GM08714 (cell line): ENCODE results near the gene CATSPERB.
"Not testable (repeated sequence)": the region's sequence is repeated elsewhere in the genome, so short reads cannot be mapped to it uniquely, and the experiment has no call there.

Source experiments
- H3K4me3 ChIP-seq: fragments of 200-500 bp; sonication (Bioruptor generic); 2 replicates; pipeline ENCODE4 v1.5.1; 2014; ENCODE audit warnings: mild to moderate bottlenecking, low read length, inconsistent platforms
- ZNF274 ChIP-seq: IDR thresholded peaks from 2 replicates; pipeline ENCODE4 v1.6.1; 2012; ENCODE audit warnings: mild to moderate bottlenecking, low read depth, low read length

Gene CATSPERB

GRCh38 chr14:91586410-91586809 is 145.5 kb downstream of the CATSPERB start:
- no peak overlapping the region for H3K4me3 ChIP-seq
- no peak for TF ChIP-seq ZNF274

GRCh38 chr14:91585856-91586255 is 146.0 kb downstream of the CATSPERB start:
- no peak for TF ChIP-seq ZNF274
- H3K4me3 ChIP-seq, result no peak overlapping the region

DNA sequence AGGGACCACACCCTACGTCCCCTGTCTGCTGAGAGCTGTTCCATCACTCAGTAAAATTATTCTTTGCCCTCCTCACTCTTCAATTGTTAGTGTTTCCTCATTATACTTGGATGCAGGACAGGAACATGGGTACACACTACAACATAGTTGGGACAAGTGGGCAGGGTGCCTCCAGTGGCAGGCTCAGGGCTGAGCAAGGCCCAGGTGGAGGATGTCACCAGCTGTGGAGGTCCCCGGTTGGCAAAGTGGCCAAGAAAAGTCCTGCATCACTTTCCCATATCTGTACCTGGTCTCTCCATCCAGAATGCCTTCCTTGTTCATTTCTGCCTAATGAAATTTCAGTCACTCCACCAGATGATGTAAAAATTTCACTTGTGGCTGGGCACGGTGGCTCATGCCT is 149.1 kb downstream of the CATSPERB start:
- H3K4me3 ChIP-seq, result no peak overlapping the region
- TF ChIP-seq ZNF274, result no peak

GRCh38 chr14:91580876-91581577 is 150.9 kb downstream of the CATSPERB start:
- TF ChIP-seq ZNF274, result no peak
- H3K4me3 ChIP-seq, result no peak overlapping the region

DNA sequence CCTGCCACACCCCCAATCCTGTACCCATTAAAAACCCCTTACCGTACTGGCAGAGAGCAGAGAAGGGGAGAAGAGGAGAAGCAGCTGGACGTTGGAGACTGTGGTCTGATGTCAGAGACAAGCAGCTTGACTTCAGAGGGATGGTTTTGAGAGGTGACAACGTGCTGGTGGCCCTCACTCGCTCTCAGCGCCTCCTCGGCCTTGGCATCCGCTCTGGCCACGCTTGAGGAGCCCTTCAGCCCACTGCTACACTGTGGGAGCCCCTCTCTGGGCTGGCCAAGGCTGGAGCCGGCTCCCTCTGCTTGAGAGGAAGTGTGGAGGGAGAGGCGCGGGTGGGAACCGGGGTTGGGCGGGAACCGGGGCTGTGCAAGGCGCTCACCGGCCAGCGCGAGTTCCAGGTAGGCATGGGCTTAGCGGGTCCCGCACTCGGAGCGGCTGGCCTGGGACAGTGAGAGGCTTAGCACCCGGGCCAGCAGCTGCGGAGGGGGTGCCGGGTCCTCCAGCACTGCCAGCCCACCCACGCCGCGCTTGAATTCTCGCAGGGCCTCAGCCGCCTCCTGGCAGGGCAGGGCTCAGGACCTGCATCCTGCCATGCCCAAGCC is 154.2 kb downstream of the CATSPERB start:
- TF ChIP-seq ZNF274, result no peak
- H3K4me3 ChIP-seq, result no peak overlapping the region

DNA sequence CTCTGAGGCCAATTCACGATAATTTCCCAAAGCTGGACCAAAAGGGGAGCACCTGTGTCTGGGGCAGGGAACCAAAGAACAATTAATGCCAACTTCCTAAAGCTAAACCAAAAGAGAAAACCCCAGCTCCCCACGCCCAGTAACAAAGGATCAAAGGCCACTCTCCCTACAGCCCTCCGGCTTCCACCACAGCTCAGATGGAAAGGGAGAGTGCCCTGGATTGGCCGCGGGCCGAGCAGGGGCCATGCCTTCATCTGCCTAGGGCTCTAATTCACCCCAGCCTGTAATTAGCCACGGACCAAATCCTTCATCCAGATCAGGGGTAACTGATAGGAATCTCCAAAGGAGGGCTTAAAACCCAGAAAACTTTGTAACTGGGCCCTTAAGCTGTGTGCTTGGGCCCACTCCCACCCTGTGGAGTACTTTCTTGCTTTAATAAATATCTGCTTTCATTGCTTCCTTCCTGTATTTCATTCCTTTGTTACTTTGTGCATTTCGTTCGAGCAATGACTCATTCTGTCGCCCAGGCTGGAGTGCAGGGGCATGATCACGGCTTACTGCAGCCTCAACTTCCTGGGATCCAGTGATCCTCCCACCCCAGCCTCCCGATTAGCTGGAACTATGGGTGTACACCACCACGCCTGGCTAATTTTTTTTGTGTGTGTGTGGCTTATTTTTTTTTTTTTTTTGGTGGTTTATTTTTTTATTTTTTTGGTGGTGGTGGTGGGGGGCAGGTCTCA is 156.2 kb downstream of the CATSPERB start:
- no peak for TF ChIP-seq ZNF274
- no peak overlapping the region for H3K4me3 ChIP-seq

GRCh38 chr14:91573894-91574837 is 157.7 kb downstream of the CATSPERB start:
- H3K4me3 ChIP-seq, result peak overlapping the region; percentile 5; the same call in 1 of the 2 replicates
- no peak for TF ChIP-seq ZNF274

GRCh38 chr14:91573528-91573893 is 158.4 kb downstream of the CATSPERB start:
- no peak for TF ChIP-seq ZNF274
- H3K4me3 ChIP-seq, result no peak overlapping the region; the same call in 1 of the 2 replicates

DNA sequence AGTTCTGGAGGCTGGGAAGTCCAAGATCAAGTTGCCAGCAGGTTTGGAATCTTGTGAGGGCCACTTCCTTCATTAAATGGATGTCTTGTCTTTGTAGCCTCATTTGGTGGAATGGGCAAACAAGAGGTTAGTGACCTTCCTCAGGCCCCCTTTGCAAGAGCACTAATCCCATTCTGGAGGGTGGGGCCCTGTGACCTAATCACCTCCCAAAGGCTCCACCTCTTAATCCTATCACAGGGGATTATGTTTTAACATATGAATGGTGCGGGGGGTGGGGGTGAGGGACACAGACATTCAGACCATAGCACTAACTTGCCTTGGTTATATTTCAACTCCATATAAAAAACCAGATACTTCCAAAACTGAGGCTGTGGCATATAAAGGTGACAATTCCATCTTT is 161.9 kb downstream of the CATSPERB start:
- H3K4me3 ChIP-seq, result no peak overlapping the region
- TF ChIP-seq ZNF274, result no peak

- TF ChIP-seq ZNF274, result no peak
Measured at GRCh38 chr14:91569301-91569700, 162.6 kb downstream of the CATSPERB start.

GRCh38 chr14:91568626-91569025 is 163.3 kb downstream of the CATSPERB start:
- no peak for TF ChIP-seq ZNF274
- H3K4me3 ChIP-seq, result no peak overlapping the region

More at GRCh38 chr14:91569301-91569700, 162.6 kb downstream of the CATSPERB start:
- H3K4me3 ChIP-seq, result no peak overlapping the region

DNA sequence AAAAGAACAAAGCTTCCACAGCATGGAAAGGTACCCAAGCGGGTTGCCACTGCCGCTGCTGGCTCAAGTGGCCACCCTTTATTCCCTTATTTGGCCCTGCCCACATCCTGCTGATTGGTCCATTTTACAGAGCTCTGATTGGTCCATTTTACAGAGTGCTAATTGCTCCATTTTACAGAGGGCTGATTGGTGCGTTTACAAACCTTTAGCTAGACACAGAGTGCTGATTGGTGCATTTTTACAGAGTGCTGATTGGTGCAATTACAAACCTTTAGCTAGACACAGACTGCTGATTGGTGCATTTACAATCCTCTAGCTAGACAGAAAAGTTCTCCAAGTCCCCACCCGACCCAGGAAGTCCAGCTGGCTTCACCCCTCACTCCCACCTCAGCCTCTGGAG is 164.1 kb downstream of the CATSPERB start:
- H3K4me3 ChIP-seq, result not testable (repeated sequence)

GRCh38 chr14:91555531-91555930 is 176.4 kb downstream of the CATSPERB start:
- no peak for TF ChIP-seq ZNF274
- no peak overlapping the region for H3K4me3 ChIP-seq
